Transverse colon (tissue), 4 donors: ENCODE data around the gene GATC. TPM values are rescaled to one million over a fixed set of nuclear protein-coding genes. Genes with fewer than 3 reads are reported as not detected.
A peak's percentile ranks its signal among the peaks of the same experiment; 100 is the strongest.

Source experiments
- DNase-seq: peaks from one replicate; pipeline ENCODE4 v3.0.0-alpha.2; 2019
- H3K27ac ChIP-seq, 4 donors: fragments of 200-600 bp; sonication (generic); 2 replicates each; pipeline ENCODE4 v1.5.1; 2016 to 2018; ENCODE audit warnings: inconsistent platforms in 4 of 4
- H3K27me3 ChIP-seq: fragments of 200-600 bp; sonication (generic); 2 replicates; pipeline ENCODE4 v1.5.1; 2017; ENCODE audit warnings: inconsistent platforms
- H3K36me3 ChIP-seq, 4 donors: fragments of 200-600 bp; sonication (generic); 2 replicates each; pipeline ENCODE4 v1.5.1; 2017 to 2019; ENCODE audit warnings: inconsistent platforms in 4 of 4
- H3K4me1 ChIP-seq, 4 donors: fragments of 200-600 bp; sonication (generic); 2 replicates each; pipeline ENCODE4 v1.5.1; 2017 to 2020; ENCODE audit warnings: inconsistent platforms in 4 of 4
- H3K4me3 ChIP-seq, 4 donors: fragments of 200-600 bp; sonication (generic); 1 replicate in 1 of 4; 2 replicates in 3 of 4; pipeline versions ENCODE4 v1.5.1 to v1.6.1; 2017 to 2019; ENCODE audit warnings: inconsistent platforms in 4 of 4
- H3K9me3 ChIP-seq, 2 donors: fragments of 200-600 bp; sonication (generic); 2 replicates each; pipeline ENCODE4 v1.5.1; 2017 to 2019; ENCODE audit warnings: inconsistent platforms in 2 of 2
- EP300 ChIP-seq: sonication (generic); formaldehyde crosslinking; IDR thresholded peaks from one replicate; pipeline ENCODE4 v1.6.1; 2017; ENCODE audit warnings: antibody characterized with exemption, low read depth
- POLR2A ChIP-seq: fragments of 450-650 bp; IDR thresholded peaks from one replicate; pipeline ENCODE4 v1.6.1; 2016; ENCODE audit warnings: antibody characterized with exemption, mild to moderate bottlenecking, moderate library complexity
- POLR2AphosphoS5 ChIP-seq, 3 donors: sonication (generic); formaldehyde crosslinking; IDR thresholded peaks; one replicate each; pipeline ENCODE4 v1.6.1; 2016; ENCODE audit warnings: antibody characterized with exemption in 3 of 3
- WGBS, 2 donors: methylation state at CpG; one replicate each; pipeline ENCODE4 v1.1.5; 2018; ENCODE audit warnings: low coverage in 1 of 2; 5-methylcytosine and 5-hydroxymethylcytosine counted together
- in situ Hi-C, 4 donors: fragments of 200-750 bp; cut with MboI; loops; one replicate each; pipeline versions ENCODE4 v1.15.0 to v1.15.1; 2017; ENCODE audit warnings: low sequenced_read_pairs in 3 of 4, low pct_ligation_motif_present in 1 of 4, low pct_unique_long_range_greater_than_20kb in 1 of 4
- intact Hi-C: fragments of 100-400 bp; cut with DNase I; formaldehyde crosslinking; loops from one replicate; pipeline ENCODE4 v1.15.1; 2023; ENCODE audit warnings: low total_unique reads
- total RNA-seq, 4 donors: library from RNA; depleted of rRNA; stranded (reverse); fragments of >200 nt; gene quantifications; one replicate each; pipeline ENCODE4 v1.1.0, GENCODE V29; 2016
- TF ChIP-seq, protein P1 (sequence below), 5 experiments: fragments of 200-600 bp in 3 of 5; fragments of 450-650 bp in 2 of 5; sonication (generic) in 3 of 5; IDR thresholded peaks; 1 replicate in 2 of 5; 2 replicates in 3 of 5; pipeline ENCODE4 v1.5.1; 2016 to 2017; ENCODE audit warnings: antibody characterized with exemption in 5 of 5, inconsistent platforms in 3 of 5, mild to moderate bottlenecking in 2 of 5, moderate library complexity in 1 of 5

The GATC gene, protein sequence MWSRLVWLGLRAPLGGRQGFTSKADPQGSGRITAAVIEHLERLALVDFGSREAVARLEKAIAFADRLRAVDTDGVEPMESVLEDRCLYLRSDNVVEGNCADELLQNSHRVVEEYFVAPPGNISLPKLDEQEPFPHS
- total RNA-seq = 10 to 100 TPM; 15.5 to 21.6 (median 19.2) TPM

DNA sequence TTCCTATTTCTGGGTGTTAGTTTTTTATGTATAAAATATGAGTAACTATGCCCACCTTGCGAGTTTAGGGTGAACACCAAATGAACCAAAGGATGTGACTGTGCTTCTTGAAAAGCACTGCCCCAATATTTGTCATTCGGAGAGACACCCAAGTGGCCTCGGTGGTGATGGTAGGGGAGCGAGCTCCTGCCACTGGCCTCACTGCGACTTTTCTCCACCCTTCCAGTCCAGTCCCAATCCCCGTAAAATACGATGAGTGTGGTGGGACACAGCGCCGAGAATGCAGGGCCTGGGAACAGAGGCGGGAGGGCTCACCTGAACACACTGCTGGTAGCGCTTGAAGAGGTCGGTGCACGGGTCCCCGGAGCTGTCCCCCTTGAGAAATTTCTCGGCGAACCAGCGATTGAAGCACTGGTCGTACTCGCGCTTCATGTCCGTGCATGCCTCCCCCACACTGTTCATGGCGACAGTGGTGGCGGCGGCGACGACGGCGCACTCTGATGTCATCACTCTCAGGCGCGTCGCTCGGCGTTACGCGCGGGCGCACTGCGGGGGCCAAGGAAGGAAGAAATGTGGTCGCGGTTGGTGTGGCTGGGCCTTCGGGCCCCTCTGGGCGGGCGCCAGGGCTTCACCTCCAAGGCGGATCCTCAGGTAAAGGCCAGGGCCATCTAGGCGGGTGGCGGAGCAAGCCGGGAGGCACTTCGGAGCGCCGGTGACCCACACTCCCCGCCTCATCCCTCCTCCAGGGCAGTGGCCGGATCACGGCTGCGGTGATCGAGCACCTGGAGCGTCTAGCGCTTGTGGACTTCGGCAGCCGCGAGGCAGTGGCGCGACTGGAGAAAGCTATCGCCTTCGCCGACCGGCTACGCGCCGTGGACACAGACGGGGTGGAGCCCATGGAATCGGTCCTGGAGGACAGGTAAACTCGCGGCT lies at the start of gene GATC, which contains the start of gene TRIAP1:
GATC (plus strand) TSS at position 534 of the 933 bp plus-strand sequence; CDS start at position 571, 37 bp downstream.
TRIAP1 (minus strand) TSS at position 474 of the 933 bp plus-strand sequence; CDS start at position 462, 12 bp downstream.
- DNase-seq = peak; percentile 87
- Histone ChIP-seq H3K27ac (peak within 1 kb of the TSS; percentile 86 to 91 (median 90)), H3K27me3 (no peaks in the 10 kb centered on the region), H3K4me1 (peaks cover 8 to 27% (median 21%) of the 10 kb centered on the region in 4 donors), H3K9me3 (no peaks in the 10 kb centered on the region), H3K4me3 (peak within 1 kb of the TSS; percentile 69 to 78 (median 73)), H3K36me3 (peaks cover 0 to 15% (median under 1%) of the 10 kb centered on the region in 4 donors)
- TF ChIP-seq POLR2AphosphoS5 (IDR thresholded peaks at IDR 0.05) = peak; percentile 95 to 96 (median 96)
- TF ChIP-seq, protein P1, sequence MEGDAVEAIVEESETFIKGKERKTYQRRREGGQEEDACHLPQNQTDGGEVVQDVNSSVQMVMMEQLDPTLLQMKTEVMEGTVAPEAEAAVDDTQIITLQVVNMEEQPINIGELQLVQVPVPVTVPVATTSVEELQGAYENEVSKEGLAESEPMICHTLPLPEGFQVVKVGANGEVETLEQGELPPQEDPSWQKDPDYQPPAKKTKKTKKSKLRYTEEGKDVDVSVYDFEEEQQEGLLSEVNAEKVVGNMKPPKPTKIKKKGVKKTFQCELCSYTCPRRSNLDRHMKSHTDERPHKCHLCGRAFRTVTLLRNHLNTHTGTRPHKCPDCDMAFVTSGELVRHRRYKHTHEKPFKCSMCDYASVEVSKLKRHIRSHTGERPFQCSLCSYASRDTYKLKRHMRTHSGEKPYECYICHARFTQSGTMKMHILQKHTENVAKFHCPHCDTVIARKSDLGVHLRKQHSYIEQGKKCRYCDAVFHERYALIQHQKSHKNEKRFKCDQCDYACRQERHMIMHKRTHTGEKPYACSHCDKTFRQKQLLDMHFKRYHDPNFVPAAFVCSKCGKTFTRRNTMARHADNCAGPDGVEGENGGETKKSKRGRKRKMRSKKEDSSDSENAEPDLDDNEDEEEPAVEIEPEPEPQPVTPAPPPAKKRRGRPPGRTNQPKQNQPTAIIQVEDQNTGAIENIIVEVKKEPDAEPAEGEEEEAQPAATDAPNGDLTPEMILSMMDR (IDR thresholded peaks at IDR 0.05) = peak in 1 of 5 experiments; percentile 5
- peak; percentile 78 for TF ChIP-seq POLR2A
- no peak for TF ChIP-seq EP300
- WGBS, 2 donors = 0% methylated on average over 26 of the region's 73 CpGs; no CpG with 5 or more reads in 1 of the 2 donors
- intact Hi-C loops (no loop called here), in situ Hi-C loops (no loop called here)

DNA sequence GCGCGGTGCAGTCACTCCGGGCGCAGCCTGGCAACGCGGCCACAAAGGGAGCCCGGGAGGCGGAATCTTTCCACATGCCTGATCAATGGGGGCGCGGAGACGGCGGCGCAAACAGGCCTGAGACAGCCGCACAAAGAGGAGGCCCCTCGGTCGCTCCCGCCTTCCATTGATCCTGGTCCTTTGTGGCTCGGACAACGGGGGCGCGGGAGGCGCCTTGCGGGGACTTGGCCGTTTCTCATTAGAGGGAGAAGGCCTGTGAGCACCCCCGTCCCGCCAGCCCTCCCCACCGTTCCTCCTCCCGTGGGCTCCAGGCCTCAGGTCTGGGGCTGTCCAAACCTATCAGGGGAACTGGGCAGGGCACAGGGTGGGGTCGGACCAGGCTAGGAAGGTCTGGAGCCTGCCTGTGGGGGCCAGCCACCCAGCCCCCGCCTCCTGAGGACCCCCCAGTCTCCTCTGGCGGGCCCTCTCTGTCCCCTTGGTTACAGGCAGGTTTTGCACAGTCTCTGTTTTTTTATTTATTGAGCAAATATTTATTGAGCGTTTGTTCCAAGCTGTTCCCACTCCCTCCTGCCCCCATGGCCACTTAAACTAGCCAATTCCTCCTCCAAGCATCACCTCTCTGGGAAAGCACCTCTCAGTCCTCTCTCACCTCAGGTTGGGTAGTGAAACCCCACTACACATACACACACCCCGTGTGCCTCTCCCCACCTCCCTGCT lies 48.3 kb upstream of the GATC start:
- TF ChIP-seq POLR2AphosphoS5 (IDR thresholded peaks at IDR 0.05) = no peak
- TF ChIP-seq EP300 = no peak
- TF ChIP-seq, protein P1 (IDR thresholded peaks at IDR 0.05) = no peak
- TF ChIP-seq POLR2A = no peak
- no peak overlapping the region for H3K4me3 ChIP-seq
- H3K4me1 ChIP-seq = peaks cover 0 to 9% (median 3%) of the 10 kb centered on the region in 4 donors
- no peak for DNase-seq
- WGBS, 2 donors = 66 to 75% methylated on average over 2 to 33 of the region's 33 CpGs
- intact Hi-C loops = no loop called here
- H3K27me3 ChIP-seq = peaks cover 13% of the 10 kb centered on the region
- in situ Hi-C loops = no loop called here
- no peak overlapping the region for H3K27ac ChIP-seq
- no peaks in the 10 kb centered on the region for H3K9me3 ChIP-seq
- H3K36me3 ChIP-seq = no peaks in the 10 kb centered on the region

DNA sequence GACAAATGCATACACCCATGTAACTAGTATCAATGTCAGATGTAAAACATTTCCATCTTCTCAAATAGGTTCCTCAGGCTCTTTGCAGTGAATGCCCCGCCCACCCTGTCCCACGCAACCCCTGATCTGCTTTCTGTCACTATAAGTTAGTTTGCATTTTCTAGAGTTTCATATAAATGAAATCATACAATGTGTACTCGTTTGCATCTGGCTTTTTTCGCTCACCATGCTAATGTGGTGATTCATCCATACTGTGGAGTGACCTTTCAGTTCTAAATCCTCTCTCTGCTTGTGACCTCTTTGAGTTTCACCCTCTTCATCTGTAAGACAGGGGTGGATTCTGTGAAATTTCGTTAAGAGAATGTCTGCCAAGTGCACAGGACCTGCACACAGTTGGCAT lies 46.7 kb upstream of the GATC start:
- DNase-seq = no peak
- Histone ChIP-seq H3K4me3 (no peak overlapping the region), H3K4me1 (peaks cover 0 to under 1% (median under 1%) of the 10 kb centered on the region in 4 donors), H3K9me3 (no peaks in the 10 kb centered on the region), H3K27me3 (peaks cover 13% of the 10 kb centered on the region), H3K27ac (no peak overlapping the region), H3K36me3 (no peaks in the 10 kb centered on the region)
- 47 to 63% methylated on average over 3 to 5 of the region's 5 CpGs for WGBS, 2 donors
- in situ Hi-C loops (no loop called here), intact Hi-C loops (no loop called here)
- TF ChIP-seq POLR2A (no peak), POLR2AphosphoS5 (IDR thresholded peaks at IDR 0.05) (no peak), EP300 (no peak)
- TF ChIP-seq, protein P1 (IDR thresholded peaks at IDR 0.05) = no peak

DNA sequence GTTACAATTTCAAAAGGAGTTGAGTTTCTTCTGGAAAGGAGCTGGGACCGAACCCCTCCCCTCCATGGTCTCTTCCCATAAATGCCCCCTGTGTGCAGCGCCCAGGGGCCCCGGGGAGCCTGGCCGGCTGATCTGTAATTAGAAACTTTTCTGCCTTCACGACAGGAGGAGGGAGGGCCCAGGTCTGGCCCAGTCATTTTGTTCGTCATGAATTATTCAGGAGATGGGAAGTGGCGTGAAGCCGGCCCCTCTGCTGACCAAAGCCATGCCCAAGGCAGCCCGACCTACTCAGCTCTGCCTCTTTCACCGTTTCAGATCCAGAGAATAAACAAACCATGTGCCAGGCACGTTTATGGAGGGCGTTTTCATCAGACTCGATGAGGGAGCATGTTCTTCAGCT lies 44.0 kb upstream of the GATC start:
- intact Hi-C loops (no loop called here), in situ Hi-C loops (no loop called here)
- no peak for DNase-seq
- Histone ChIP-seq H3K27ac (no peak overlapping the region), H3K4me1 (peaks cover 4 to 8% (median 6%) of the 10 kb centered on the region in 4 donors), H3K27me3 (peaks cover 9% of the 10 kb centered on the region), H3K9me3 (no peaks in the 10 kb centered on the region), H3K36me3 (no peaks in the 10 kb centered on the region), H3K4me3 (no peak overlapping the region)
- WGBS, 2 donors = 38% methylated on average over 13 of the region's 13 CpGs; no CpG with 5 or more reads in 1 of the 2 donors
- TF ChIP-seq, protein P1 (IDR thresholded peaks at IDR 0.05) = no peak
- no peak for TF ChIP-seq POLR2A
- no peak for TF ChIP-seq EP300
- TF ChIP-seq POLR2AphosphoS5 (IDR thresholded peaks at IDR 0.05) = no peak
